CD4-positive, alpha-beta T cell treated with Interleukin-4 for 4 hours (primary cell): ENCODE data around the gene OR4C5.
A peak's percentile ranks its signal among the peaks of the same experiment; 100 is the strongest.
"Not testable (repeated sequence)": the region's sequence is repeated elsewhere in the genome, so short reads cannot be mapped to it uniquely, and the experiment has no call there.

ENCODE experiments used
- DNase-seq: peaks from one replicate; pipeline ENCODE4 v3.0.0-alpha.2; 2020

The OR4C5 gene

DNA sequence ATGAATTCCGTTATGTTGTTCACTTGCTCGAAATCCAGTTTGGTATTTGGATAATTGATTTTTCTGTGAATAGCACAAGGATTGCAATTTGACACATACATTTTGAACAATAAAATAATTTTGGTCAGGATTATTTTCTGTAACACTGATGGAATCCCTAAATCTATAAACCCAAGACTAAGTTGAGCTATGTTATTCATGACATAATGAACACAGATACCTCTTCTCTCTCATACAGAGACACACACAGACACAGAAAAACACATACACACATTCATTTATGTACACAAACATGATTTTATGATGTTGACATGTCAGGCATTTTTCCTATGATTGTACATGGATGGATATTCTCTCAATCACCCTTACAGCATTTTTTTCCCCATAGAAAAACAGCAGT is at the start of gene OR4C5:
TSS of gene OR4C5 (minus strand) at position 101 of the 400 bp plus-strand sequence. CDS start at position 101, 0 bp downstream.
- DNase-seq: no peak

DNA sequence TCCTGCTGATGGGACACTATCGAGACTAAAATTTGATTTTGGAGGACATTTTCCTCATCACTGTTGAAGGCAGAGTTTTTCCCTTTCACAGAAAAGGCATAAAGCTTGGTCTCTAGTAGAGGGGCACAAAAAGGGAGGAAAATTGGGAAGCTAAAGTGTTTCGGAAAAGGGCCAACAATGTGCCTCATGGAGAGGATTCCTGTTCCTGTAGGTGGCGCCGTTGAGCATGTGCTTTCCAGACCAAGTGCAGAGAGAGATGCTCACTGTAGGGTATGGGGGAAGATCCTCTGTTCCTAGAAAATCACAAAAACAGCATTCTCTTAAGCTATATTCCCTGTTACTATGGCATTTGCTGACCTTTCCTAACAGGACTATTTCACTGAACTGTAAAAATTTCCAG is 18.4 kb upstream of the OR4C5 start:
- DNase-seq: no peak

DNA sequence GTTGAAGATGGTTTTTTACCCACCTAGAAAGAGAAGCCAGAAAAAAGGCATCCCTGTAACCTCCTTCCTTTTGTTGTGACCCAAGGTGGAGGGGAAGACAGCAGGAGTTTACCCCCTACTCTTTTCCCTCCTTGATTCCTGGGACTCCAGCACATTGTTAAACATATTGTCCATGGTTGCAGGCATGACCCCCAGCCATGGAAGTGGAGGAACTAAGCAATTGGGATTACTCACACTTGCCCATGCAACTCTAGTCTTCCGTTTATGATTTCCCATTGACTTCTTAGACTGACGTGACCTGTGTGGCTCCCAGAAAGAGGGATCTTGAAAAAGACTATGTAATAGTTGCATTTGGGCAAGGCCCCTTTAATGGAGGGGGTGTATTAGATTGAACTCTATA is 17.9 kb upstream of the OR4C5 start:
- not testable (repeated sequence) for DNase-seq

DNA sequence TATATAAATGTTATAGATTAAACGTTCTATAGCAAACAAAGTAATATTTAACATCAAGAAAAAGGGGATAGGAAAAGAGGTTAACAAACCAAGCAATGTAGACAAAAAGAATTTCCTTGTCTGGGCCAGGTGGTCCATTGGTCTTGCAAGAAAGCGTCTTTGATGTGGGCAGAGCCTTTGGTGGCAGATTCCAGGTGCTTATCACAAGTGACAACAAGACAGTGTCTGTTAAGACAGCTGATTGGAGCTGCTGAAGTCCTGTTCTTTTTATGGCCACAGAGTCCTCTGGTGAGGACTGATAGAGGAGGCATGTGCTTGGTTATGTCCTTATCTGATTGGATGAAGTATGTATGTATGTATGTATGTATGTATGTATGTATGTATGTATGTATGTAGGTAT is 5.0 kb downstream of the OR4C5 start:
- DNase-seq: not testable (repeated sequence)

DNA sequence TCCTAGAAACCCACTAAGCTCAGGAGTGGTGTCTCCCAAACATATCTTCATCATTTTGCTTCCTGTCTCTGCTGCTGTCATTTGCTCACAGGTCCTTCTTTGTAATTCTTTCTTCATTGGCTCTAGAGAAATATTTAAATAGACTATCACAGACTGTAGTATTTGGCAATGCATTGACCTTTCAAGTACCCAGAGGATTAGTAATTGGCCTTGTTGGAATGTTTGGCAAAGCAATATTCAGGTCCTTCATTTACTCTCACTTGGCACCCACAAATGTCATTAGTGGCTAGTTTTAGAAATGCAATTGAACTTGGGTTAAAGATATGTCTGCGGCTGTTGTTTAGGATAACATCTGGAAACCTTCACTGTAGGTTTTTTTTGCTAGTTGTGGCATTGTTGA is 11.6 kb downstream of the OR4C5 start:
- DNase-seq: no peak

DNA sequence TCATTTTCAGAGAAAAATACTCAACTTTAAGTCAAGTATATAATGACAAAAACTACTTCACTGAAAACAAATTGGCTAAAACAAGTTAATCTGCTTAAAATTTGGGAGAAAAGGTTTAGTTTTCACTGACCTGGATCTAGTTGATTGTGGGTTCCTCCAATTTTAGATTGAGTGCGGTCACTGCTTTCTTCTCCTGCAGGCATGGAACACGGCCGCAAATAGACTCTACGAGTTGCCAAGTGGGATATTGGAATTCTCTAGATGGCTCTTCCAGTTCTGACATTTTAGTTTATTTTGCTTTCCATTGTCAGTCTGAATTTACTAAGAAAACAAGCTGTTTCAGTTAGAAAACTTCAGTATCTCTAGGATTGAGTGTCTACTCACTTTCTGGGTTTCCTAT is 12.3 kb downstream of the OR4C5 start:
- DNase-seq: no peak

DNA sequence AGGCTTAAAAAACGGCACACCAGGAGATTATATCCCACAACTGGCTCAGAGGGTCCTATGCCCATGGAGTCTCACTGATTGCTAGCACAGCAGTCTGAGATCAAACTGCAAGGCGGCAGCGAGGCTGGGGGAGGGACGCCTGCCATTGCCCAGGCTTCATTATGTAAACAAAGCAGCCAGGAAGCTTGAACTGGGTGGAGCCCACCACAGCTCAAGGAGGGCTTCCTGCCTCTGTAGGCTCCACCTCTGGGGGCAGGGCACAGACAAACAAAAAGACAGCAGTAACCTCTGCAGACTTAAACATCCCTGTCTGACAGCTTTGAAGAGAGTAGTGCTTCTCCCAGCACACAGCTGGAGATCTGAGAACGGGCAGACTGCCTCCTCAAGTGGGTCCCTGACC is 20.0 kb downstream of the OR4C5 start:
- peak; percentile 10 for DNase-seq

DNA sequence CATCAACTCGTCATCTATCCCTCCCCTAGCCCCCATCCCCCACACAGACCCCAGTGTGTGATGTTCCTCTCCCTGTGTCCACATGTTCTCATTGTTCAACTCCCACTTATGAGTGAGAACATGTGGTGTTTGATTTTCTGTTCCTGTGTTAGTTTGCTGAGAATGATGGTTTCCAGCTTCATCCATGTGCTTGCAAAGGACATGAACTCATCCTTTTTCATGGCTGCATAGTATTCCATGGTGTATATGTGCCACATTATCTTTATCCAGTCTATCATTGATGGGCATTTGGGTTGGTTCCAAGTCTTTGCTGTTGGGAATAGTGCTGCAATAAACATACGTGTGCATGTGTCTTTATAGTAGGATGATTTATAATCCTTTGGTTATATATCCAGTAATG is 23.8 kb downstream of the OR4C5 start:
- not testable (repeated sequence) for DNase-seq

DNA sequence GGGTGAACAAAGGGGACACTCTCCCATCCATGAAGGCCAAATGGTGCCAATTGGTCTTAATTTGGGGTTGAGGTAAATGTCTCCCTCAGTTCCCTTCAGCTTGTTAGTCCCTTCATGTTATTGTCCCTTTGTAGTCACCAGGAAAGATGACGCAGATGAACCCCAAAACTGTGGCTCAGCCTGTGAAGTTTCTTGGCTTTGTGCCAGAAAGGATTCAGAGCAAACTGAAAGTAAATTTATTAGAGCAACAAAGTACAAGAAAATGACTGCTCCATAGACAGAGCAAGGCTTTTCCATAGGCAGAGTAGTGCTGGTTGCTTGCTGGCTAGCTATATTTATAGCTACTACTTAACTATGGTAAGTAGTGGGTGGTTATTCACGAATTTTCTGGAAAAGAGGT is 24.8 kb downstream of the OR4C5 start:
- peak; percentile 37 for DNase-seq

DNA sequence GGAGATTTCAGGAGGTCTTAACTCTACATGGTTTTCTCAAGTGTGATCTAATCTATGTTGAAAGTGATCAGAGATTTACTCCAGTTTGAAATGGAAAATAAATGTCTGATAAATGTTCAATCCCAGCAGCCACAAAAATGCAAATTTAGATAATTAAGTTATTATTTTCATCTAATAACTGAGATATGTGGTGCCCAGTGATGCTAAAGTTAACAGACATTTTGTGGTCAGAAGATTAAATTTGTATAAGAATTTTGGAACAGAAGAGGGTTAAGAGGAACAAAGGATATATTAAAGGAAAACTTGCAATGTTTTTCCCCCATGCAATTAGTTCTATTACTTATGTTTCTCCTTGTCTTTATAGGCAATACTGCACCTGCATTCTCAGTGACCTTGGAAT is 41.6 kb downstream of the OR4C5 start, which contains the start of gene OR4C3:
TSS of gene OR4C3 (plus strand) at position 301 of the 400 bp plus-strand sequence. CDS start 102 bp downstream, outside the sequence.
- not testable (repeated sequence) for DNase-seq

DNA sequence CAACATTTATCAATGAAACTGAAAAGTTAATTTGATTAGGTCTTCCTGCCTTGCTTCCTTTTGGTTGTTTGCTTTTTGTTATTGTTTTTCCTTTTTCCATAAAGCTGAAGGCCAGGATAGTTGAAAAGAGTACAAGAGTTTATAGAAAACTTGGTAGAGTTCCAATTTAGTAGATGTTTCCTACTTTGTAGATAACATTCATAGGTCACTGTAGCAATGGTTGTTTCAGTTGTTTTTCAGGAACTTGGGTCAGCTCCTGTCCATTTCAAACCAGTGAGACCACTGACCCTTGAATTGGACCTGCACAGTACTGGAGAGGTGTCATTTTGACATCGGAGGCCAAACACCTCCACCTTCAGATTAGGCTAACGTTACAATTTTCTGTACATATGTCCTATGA is 46.5 kb downstream of the OR4C5 start:
- not testable (repeated sequence) for DNase-seq
